GM23338 (cell line): ENCODE results near the gene SSH3. TPM values are rescaled to one million over a fixed set of nuclear protein-coding genes. Genes with fewer than 3 reads are reported as not detected.

Experiments used
- ATAC-seq: fragments of 200-7000 bp; cut with Tn5 transposase; 3 replicates; pipeline ENCODE4 v1.9.1; 2020
- DNase-seq: peaks from one replicate; pipeline ENCODE4 v3.0.0-alpha.2; 2015; ENCODE audit warnings: low spot score
- H2AFZ ChIP-seq: fragments of 200-600 bp; sonication (generic); 2 replicates; pipeline ENCODE4 v1.8.0; 2016; ENCODE audit warnings: antibody characterized with exemption, mild to moderate bottlenecking, moderate library complexity
- H3F3A ChIP-seq: fragments of 200-600 bp; sonication (generic); replicated peaks from 2 replicates; pipeline ENCODE4 v1.8.0; 2017; ENCODE audit warnings: antibody characterized with exemption, mixed run types, low read depth
- H3K27ac ChIP-seq: fragments of 200-600 bp; sonication (generic); 2 replicates; pipeline ENCODE4 v1.6.1; 2016; ENCODE audit warnings: low read depth
- H3K27me3 ChIP-seq: fragments of 200-600 bp; sonication (generic); 2 replicates; pipeline ENCODE4 v1.8.0; 2016; ENCODE audit warnings: mild to moderate bottlenecking, mixed run types, moderate library complexity; ENCODE audit not compliant: insufficient read depth
- H3K36me3 ChIP-seq: fragments of 200-600 bp; sonication (generic); 2 replicates; pipeline ENCODE4 v1.8.0; 2016; ENCODE audit warnings: mild to moderate bottlenecking; ENCODE audit not compliant: insufficient read depth
- H3K4me1 ChIP-seq: fragments of 200-600 bp; sonication (generic); 2 replicates; pipeline ENCODE4 v1.8.0; 2016; ENCODE audit warnings: mild to moderate bottlenecking, moderate library complexity; ENCODE audit not compliant: insufficient read depth
- H3K4me2 ChIP-seq: fragments of 200-600 bp; sonication (generic); 2 replicates; pipeline ENCODE4 v1.7.1; 2017; ENCODE audit warnings: mixed run types
- H3K4me3 ChIP-seq: fragments of 200-600 bp; sonication (generic); 2 replicates; pipeline ENCODE4 v1.6.1; 2016; ENCODE audit warnings: mixed run types
- H3K79me2 ChIP-seq: fragments of 200-600 bp; sonication (generic); replicated peaks from 2 replicates; pipeline ENCODE4 v1.8.0; 2017; ENCODE audit warnings: mild to moderate bottlenecking; ENCODE audit not compliant: insufficient read depth
- H3K9me2 ChIP-seq: fragments of 200-600 bp; sonication (generic); 2 replicates; pipeline ENCODE4 v1.8.0; 2017; ENCODE audit not compliant: insufficient read depth
- H4K20me1 ChIP-seq: fragments of 200-600 bp; sonication (generic); replicated peaks from 2 replicates; pipeline ENCODE4 v1.8.0; 2017; ENCODE audit warnings: mild to moderate bottlenecking; ENCODE audit not compliant: insufficient read depth
- H3K27ac Mint-ChIP-seq: 2 replicates; pipeline ENCODE4 v1.8.0; 2020; ENCODE audit warnings: inconsistent platforms, mild to moderate bottlenecking, moderate library complexity, mixed read lengths
- H3K27me3 Mint-ChIP-seq: 3 replicates; pipeline ENCODE4 v1.8.0; 2022; ENCODE audit warnings: low read depth, mild to moderate bottlenecking, moderate library complexity, mixed read lengths, inconsistent platforms; ENCODE audit not compliant: insufficient read depth, poor library complexity
- H3K36me3 Mint-ChIP-seq: 3 replicates; pipeline ENCODE4 v1.8.0; 2021; ENCODE audit warnings: low read depth, mild to moderate bottlenecking, inconsistent platforms, moderate library complexity, mixed read lengths
- H3K4me1 Mint-ChIP-seq: 3 replicates; pipeline ENCODE4 v1.8.0; 2020; ENCODE audit warnings: mild to moderate bottlenecking, inconsistent platforms, mixed read lengths
- H3K4me3 Mint-ChIP-seq: 3 replicates; pipeline ENCODE4 v1.8.0; 2021; ENCODE audit warnings: moderate library complexity, mild to moderate bottlenecking, inconsistent platforms, mixed read lengths
- H3K9me3 Mint-ChIP-seq: 3 replicates; pipeline ENCODE4 v1.8.0; 2020; ENCODE audit warnings: moderate library complexity, mild to moderate bottlenecking, inconsistent platforms, mixed read lengths
- CTCF ChIP-seq, 2 experiments: fragments of 200-600 bp in 1 of 2; sonication (generic) in 1 of 2; conservative IDR thresholded peaks; 2 replicates each; pipeline versions ENCODE4 v1.5.1 to v1.6.1; 2016 to 2017; ENCODE audit warnings: antibody characterized with exemption in 2 of 2, low read depth in 2 of 2, mild to moderate bottlenecking in 2 of 2, moderate library complexity in 1 of 2
- EZH2 ChIP-seq: fragments of 200-600 bp; sonication (generic); IDR thresholded peaks from one replicate; pipeline ENCODE4 v1.8.0; 2017; ENCODE audit warnings: antibody characterized with exemption, mild to moderate bottlenecking, low read depth; ENCODE audit not compliant: unreplicated experiment
- EZH2phosphoT487 ChIP-seq: fragments of 200-600 bp; sonication (generic); IDR thresholded peaks from one replicate; pipeline ENCODE4 v1.8.1; 2018; ENCODE audit warnings: antibody characterized with exemption; ENCODE audit not compliant: unreplicated experiment
- JUNB ChIP-seq: IDR thresholded peaks from one replicate; pipeline ENCODE4 v1.6.1; 2016; ENCODE audit warnings: antibody characterized with exemption; ENCODE audit not compliant: unreplicated experiment
- POLR2AphosphoS5 ChIP-seq: IDR thresholded peaks from 2 replicates; pipeline ENCODE4 v1.6.1; 2016; ENCODE audit warnings: antibody characterized with exemption, low read depth
- STAT1 ChIP-seq: IDR thresholded peaks from one replicate; pipeline ENCODE4 v1.6.1; 2016; ENCODE audit warnings: antibody characterized with exemption; ENCODE audit not compliant: unreplicated experiment
- polyA plus RNA-seq: library from polyadenylated mRNA; unstranded; fragments of >200 nt; fragmentation: Nextera tagmentation; extraction: Ambion mirVana; gene quantifications from 2 replicates; pipeline ENCODE4 v1.2.1, GENCODE V29; 2016
- total RNA-seq: library from RNA; depleted of rRNA; stranded (reverse); fragments of >200 nt; shearing (Covaris generic); gene quantifications from 2 replicates; pipeline ENCODE4 v1.2.3, GENCODE V29; 2014

The SSH3 gene
- total and polyA plus RNA-seq, 2 experiments from 2014 or later = 17.8 to 40.0 TPM

GRCh38 chr11:67354075-67355022 lies 51.0 kb downstream of the SSH3 start:
- Histone ChIP-seq H3F3A (0 out of 2 replicates have a peak, but pooled peaks cover 14% of the 10 kb centered on the region), H3K27me3 (no peaks in the 10 kb centered on the region; the same call in 1 of the 2 replicates), H3K79me2 (no peaks in the 10 kb centered on the region), H3K4me1 (peaks cover 9% of the 10 kb centered on the region), H3K36me3 (no peaks in the 10 kb centered on the region), H3K4me3 (peak overlapping the region; percentile 95), H4K20me1 (no peaks in the 10 kb centered on the region; the same call in 1 of the 2 replicates), H3K4me2 (peak overlapping the region; percentile 84), H2AFZ (peak overlapping the region; percentile 9; the same call in 1 of the 2 replicates), H3K9me2 (no peaks in the 10 kb centered on the region), H3K27ac (peak overlapping the region; percentile 85)
- no peaks in the 10 kb centered on the region; the same call in 2 of the 3 replicates for H3K36me3 Mint-ChIP-seq
- H3K27me3 Mint-ChIP-seq = peaks cover 30% of the 10 kb centered on the region
- peak overlapping the region; percentile 87 for H3K4me3 Mint-ChIP-seq
- peak overlapping the region; percentile 93 for H3K27ac Mint-ChIP-seq
- H3K4me1 Mint-ChIP-seq = peaks cover 29% of the 10 kb centered on the region
- DNase-seq = no peak
- no peaks in the 10 kb centered on the region; the same call in 2 of the 3 replicates for H3K9me3 Mint-ChIP-seq
- no peak for ATAC-seq
- TF ChIP-seq STAT1 = no peak
- TF ChIP-seq CTCF (conservative IDR thresholded peaks at IDR 0.05; ENCODE audit: low read depth in 2 of 2) = no peak
- no peak for TF ChIP-seq EZH2phosphoT487
- no peak for TF ChIP-seq JUNB

DNA sequence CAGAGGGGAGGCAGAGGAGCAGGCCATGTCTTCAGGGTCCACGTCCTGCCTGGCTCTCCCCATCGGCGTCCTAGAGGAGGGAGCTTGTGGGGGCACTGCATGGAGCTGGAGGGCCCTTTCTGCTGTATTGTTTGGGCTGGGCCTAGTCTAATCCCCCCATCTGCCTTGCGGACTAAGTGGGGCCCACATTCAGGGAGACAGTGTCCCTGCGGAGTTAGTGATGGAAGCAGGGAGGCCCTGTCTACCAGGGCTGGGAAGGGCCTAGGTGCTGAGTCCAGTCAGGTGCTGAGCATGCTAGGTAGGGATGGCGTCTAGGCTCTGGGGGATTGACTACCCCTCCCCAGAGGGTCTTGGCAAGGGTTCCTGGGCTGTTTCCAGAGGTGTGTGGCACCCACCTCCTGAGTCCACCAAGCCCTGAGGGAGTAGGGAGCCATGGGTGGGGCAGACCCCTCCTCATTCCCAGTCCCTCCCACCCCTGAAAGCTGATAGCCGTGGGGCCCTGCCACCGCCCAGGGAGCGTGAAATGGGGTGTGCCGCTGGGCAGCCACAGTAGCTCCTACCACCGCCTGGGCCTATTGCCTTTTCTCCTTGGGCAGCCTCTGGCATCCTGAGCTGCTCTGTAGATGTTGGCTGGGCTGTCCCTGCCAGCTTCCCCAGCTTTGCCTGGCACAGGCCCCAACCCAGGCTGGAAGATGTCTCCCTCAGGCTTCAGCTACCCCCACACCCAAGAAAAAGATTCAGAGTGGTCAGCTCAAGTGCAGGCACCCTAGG lies 51.9 kb downstream of the SSH3 start:
- H3F3A ChIP-seq = 0 out of 2 replicates have a peak, but pooled peaks cover 14% of the 10 kb centered on the region
- no peaks in the 10 kb centered on the region; the same call in 2 of the 3 replicates for H3K9me3 Mint-ChIP-seq
- no peaks in the 10 kb centered on the region for H3K36me3 ChIP-seq
- H3K4me1 ChIP-seq = peaks cover 9% of the 10 kb centered on the region
- TF ChIP-seq POLR2AphosphoS5 (no peak), CTCF (conservative IDR thresholded peaks at IDR 0.05; ENCODE audit: low read depth in 2 of 2) (no peak), EZH2 (no peak), STAT1 (no peak)
- no peaks in the 10 kb centered on the region; the same call in 1 of the 2 replicates for H3K27me3 ChIP-seq
- H3K27ac ChIP-seq = no peak overlapping the region
- peaks cover 26% of the 10 kb centered on the region for H3K4me1 Mint-ChIP-seq
- H3K79me2 ChIP-seq = no peaks in the 10 kb centered on the region
- H3K9me2 ChIP-seq = no peaks in the 10 kb centered on the region
- H3K4me3 Mint-ChIP-seq = no peak overlapping the region
- no peak for DNase-seq
- H3K4me2 ChIP-seq = no peak overlapping the region
- no peak overlapping the region for H3K27ac Mint-ChIP-seq
- no peak overlapping the region for H2AFZ ChIP-seq
- no peaks in the 10 kb centered on the region; the same call in 2 of the 3 replicates for H3K36me3 Mint-ChIP-seq
- ATAC-seq = no peak
- peaks cover 30% of the 10 kb centered on the region for H3K27me3 Mint-ChIP-seq
- no peak overlapping the region for H3K4me3 ChIP-seq
- no peaks in the 10 kb centered on the region; the same call in 1 of the 2 replicates for H4K20me1 ChIP-seq
